Mucosa of gallbladder (tissue), 1 donor: ENCODE results near the gene RNASEH2A. TPM values are rescaled to one million over a fixed set of nuclear protein-coding genes. Genes with fewer than 3 reads are reported as not detected.

Source experiments
- DNase-seq: peaks from one replicate; pipeline ENCODE4 v3.0.0-alpha.2; 2020; ENCODE audit warnings: low spot score
- total RNA-seq: library from RNA; stranded (reverse); gene quantifications from one replicate; pipeline ENCODE4 v1.2.1, GENCODE V29; 2021
- donor health status: DM: no; HTN: no; CAD: no.

Gene RNASEH2A
- total RNA-seq, 1 donor from 2014 or later, result 7.3 TPM

DNA sequence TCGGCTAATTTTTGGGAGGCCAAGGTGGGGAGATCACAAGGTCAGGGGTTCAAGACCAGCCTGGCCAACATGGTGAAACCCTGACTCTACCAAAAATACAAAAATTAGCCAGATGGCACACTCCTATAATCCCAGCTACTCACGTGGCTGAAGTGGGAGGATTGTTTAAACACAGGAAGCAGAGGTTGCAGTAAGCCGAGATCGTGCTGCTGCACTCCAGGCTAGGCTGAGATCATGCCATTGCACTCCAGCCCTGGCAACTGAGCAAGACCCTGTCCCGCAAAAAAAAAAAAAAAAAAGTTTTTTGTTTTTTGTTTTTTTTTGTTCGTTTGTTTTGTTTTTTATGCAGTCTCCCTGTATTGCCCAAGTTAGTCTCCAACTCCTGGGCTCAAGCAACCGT lies 53.2 kb downstream of the RNASEH2A start:
- no peak for DNase-seq

Other genes with a start within 250 kb of the RNASEH2A start
- 15.6 TPM for gene ZNF490, start 195.8 kb upstream of the RNASEH2A start, total RNA-seq
- gene ZNF791, start 195.7 kb upstream of the RNASEH2A start, total RNA-seq, result 27.1 TPM
- 104 TPM for gene MAN2B1, start 139.8 kb upstream of the RNASEH2A start, total RNA-seq
- gene WDR83, start 139.8 kb upstream of the RNASEH2A start, total RNA-seq, result 14.5 TPM
- 89.0 TPM for gene DHPS, start 124.7 kb upstream of the RNASEH2A start, total RNA-seq
- gene GNG14, start 118.6 kb upstream of the RNASEH2A start, total RNA-seq, result not detected
- 8.9 TPM for gene FBXW9, start 110.0 kb upstream of the RNASEH2A start, total RNA-seq
- 65.5 TPM for gene TNPO2, start 82.7 kb upstream of the RNASEH2A start, total RNA-seq
- 172 TPM for gene TRIR, start 71.9 kb upstream of the RNASEH2A start, total RNA-seq
- 64.8 TPM for gene GET3, start 69.1 kb upstream of the RNASEH2A start, total RNA-seq
- gene BEST2, start 54.8 kb upstream of the RNASEH2A start, total RNA-seq, result not detected
- 128 TPM for gene HOOK2, start 31.0 kb upstream of the RNASEH2A start, total RNA-seq
- 119 TPM for gene JUNB, start 15.1 kb upstream of the RNASEH2A start, total RNA-seq
- gene PRDX2, start 4.8 kb upstream of the RNASEH2A start, total RNA-seq, result 319 TPM
- gene THSD8, start 4.5 kb upstream of the RNASEH2A start, total RNA-seq, result 4.1 TPM
- gene RTBDN, start 28.0 kb downstream of the RNASEH2A start, total RNA-seq, result not detected
- 0.83 TPM for gene MAST1, start 31.9 kb downstream of the RNASEH2A start, total RNA-seq
- gene DNASE2, start 74.9 kb downstream of the RNASEH2A start, total RNA-seq, result 48.7 TPM
- gene KLF1, start 80.6 kb downstream of the RNASEH2A start, total RNA-seq, result not detected
- 33.7 TPM for gene GCDH, start 84.6 kb downstream of the RNASEH2A start, total RNA-seq
- gene SYCE2, start 112.7 kb downstream of the RNASEH2A start, total RNA-seq, result not detected
- gene FARSA, start 127.1 kb downstream of the RNASEH2A start, total RNA-seq, result 54.0 TPM
- gene CALR, start 132.0 kb downstream of the RNASEH2A start, total RNA-seq, result 1,099 TPM
- gene RAD23A, start 139.3 kb downstream of the RNASEH2A start, total RNA-seq, result 83.0 TPM
- 17.6 TPM for gene GADD45GIP1, start 150.6 kb downstream of the RNASEH2A start, total RNA-seq
- 0.26 TPM for gene DAND5, start 163.0 kb downstream of the RNASEH2A start, total RNA-seq
- gene NFIX, start 188.9 kb downstream of the RNASEH2A start, total RNA-seq, result 135 TPM